Inflammatory macrophage treated with lipopolysaccharide for 1 hour (primary cell): ENCODE measurements around the gene SLC6A19.
"Not testable (repeated sequence)": the region's sequence is repeated elsewhere in the genome, so short reads cannot be mapped to it uniquely, and the experiment has no call there.

ENCODE experiments used
- DNase-seq, 2 donors: peaks; one replicate each; pipeline ENCODE4 v3.0.0-alpha.2; 2020 to 2022

Gene SLC6A19

DNA sequence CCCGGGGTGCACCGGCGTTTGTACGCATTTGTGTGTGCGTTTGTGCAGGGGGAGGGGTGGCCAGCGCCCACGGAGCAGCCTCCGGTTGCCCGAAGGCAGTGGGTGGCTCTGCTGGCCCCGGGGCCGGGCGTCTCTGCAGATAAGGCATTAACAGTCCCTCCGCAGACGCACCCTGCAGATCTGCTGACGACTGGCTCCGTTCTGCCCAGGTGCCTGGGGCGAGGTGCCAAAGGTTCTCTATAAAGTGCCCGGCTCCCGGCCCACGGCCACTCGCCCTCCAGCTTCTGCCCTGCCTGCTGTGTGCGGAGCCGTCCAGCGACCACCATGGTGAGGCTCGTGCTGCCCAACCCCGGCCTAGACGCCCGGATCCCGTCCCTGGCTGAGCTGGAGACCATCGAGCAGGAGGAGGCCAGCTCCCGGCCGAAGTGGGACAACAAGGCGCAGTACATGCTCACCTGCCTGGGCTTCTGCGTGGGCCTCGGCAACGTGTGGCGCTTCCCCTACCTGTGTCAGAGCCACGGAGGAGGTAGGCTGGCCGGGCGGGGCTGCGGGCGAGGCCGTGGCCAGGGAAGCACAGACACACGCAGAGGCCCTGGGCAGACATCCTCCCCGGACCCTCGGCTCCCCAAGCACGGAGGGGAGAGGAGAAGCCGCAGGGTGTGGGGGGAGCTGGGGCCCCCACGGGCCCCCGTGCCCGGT lies at the start of gene SLC6A19:
Gene SLC6A19, plus strand, starts transcription at position 269 of the 699 bp plus-strand sequence. Its CDS starts 56 bp downstream, at position 325.
- DNase-seq, result no peak

DNA sequence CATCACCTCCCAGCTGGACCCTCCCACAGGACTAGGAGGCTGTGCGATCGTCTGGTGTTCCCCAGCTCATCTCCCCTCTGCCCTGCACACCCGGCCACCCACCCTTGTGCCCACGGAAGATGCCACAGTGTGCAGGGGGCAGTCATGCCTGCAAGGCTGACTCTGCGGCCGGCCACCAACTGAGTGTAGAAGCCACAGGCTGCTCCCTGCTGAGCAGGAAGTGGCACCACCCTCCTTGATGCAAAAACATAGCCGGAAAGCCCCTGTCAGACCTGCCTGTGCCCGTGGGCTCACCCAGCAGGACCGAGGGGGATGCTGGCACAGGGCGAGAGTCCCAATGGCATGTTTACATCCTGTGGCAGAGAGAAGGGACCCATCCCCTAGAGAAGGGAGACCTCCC lies 49.2 kb upstream of the SLC6A19 start:
- DNase-seq, result no peak

DNA sequence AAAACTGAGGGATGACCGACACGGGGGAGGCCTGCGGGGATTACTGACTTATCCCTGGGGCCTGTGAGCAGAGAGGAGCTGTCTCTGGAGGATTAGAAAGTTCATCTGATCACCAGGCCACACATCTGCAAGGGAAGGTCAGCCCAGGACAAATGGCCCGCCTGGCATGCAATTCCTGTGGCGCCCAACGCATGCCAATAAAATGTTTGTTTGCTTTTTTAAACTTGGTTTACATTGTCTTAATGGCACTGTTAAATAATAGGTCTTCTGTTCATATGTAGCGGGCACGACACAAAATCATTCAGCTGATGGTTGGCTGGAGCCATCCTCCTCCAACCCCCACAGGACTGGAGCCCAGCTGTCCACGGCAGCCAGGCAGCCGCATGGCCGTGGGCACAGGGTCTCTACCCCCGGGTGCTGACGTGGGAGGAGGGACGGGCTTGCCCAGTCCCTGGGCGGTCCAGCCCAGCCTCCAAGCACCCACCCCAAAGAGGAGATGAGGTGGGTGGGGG lies 48.6 kb upstream of the SLC6A19 start:
- DNase-seq, result no peak

DNA sequence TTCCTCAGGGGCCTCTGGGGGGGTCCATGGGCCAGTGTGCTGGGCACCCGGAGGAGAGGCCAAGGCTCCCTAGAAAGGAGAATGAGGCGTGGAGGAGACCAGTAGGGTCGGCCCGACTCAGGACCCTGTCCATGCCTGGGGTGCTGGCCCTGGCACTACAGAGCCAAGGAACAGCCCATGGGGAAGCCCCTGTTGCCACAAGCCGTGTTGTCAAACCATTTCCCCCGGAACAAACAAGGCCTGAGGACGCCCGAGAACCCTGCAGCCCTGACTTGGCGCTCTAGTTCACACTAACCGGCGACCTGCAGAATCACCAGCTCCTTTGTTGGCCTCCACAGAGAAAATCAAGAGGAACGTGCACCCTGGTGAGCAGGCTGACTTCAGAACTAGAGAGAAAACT lies 48.0 kb upstream of the SLC6A19 start:
- no peak for DNase-seq

DNA sequence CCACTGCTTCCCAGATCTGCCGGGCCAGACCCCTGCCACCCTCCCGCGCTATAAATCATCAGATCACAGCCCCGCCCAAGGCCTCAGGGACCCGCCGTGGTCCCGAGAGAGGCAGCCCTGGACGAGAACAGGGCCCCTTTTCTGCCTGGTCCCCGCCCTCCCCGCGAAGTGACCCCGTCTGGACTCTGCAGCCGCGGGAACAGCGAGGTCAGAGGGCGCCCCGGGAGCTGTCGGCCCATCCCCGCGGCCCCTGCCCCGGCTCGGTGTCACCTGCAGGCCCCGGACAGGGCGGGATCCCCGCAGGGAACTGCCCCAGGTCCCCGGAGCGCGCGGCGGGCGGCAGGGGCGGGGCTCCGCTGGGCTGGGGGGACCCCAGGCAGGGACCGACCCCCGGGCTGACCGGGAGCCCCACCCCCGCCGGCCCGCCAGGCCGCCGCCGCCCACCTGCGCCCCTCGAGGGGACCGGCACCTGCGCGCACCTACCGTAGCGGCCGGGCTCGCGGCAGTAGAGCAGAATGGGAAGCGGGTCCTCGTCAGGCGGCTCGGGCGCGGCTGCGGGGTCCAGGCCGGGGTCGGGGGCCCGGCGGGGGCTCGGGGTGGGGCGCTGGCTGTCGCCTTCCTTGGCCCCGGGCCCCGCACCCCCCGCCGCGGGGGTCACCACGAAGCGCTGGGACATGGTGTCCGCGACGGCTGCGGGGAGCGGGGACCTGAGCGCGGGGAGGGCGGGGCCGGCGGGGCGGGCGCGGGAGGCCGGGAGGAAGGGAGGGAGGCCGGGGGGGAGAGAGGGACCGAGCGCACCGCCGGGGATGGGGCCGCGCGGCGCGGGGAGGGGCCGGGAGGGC lies 46.0 kb upstream of the SLC6A19 start:
- DNase-seq, result no peak

DNA sequence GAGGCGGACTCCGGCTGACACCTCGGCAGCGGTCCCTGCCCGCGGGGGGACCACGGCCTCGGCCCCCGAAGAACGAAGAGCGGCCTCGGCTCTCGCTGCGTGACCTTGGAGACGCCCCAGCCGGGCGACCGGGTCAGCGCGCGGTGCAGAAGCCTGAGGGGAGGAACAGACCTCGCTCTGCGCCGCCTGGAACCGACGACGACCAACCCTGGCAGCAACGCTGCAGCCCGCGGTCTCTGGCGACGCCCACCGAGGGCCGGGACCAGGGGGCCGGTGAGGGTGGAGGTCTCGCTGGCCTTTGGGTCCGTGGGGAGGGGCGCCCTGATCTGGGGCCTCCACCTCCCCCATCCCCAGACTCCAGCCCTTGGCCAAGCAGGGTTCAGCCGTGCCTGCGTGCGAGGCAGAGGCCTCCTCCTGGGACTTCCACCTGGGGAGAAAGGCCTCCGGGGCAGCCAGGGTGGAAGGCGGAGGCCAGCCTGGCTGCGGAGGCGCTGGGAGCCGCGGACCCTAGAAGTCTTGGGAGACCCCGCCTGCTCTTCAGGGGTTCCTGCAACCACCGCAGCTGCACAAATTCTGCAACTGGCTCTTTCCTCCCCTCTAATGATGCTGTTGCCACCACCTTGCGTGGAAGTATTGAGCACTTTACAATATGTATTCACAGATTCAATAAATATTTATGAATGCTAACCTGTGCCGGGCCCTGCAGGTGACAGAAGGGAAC lies 45.2 kb upstream of the SLC6A19 start:
- DNase-seq, result no peak

DNA sequence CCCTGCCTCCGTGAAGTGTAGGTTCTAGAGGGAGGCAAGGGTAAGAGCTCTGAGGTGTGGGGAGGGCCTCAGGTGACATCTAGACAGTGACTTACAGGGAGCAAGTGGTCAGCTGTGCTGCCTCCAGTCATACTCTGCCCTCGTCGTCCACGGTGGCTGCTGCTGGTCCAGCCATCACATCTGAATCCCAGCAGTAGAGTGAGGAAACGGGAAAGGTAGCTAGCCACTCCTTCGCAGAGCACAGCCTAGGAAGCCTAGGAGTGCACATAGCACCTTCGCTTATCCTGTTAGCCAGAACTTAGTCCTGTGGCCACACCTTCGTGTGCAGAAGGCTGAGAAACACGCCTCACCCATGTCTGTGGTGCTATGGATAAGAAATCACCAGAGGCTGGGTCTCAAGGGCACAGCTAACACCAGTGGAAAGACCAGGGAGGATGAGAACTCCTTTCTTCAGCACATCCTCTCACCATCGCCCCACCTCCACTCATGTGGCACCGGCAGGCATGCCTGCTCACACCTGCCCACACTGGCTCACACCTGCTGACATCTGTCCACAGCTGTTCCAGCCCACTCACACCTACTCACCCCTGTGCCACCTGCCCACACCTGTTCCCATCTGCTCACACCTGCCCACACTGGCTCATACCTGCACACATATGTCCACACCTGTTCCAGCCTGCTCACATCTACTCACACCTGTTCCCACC lies 44.5 kb upstream of the SLC6A19 start:
- no peak for DNase-seq

DNA sequence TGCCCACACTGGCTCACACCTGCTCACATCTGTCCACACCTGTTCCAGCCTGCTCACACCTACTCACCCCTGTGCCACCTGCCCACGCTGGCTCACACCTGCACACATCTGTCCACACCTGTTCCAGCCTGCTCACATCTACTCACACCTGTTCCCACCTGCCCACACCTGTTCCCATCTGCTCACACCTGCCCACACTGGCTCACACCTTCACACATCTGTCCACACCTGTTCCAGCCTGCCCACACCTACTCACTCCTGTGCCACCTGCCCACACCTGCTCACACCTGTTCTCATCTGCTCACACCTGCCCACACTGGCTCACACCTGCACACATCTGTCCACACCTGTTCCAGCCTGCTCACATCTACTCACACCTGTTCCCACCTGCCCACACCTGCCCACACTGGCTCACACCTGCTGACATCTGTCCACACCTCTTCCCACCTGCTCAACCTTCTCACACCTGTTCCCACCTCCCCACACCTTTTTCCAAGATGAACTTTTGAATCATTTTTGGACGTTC lies 43.9 kb upstream of the SLC6A19 start:
- DNase-seq, result not testable (repeated sequence)

DNA sequence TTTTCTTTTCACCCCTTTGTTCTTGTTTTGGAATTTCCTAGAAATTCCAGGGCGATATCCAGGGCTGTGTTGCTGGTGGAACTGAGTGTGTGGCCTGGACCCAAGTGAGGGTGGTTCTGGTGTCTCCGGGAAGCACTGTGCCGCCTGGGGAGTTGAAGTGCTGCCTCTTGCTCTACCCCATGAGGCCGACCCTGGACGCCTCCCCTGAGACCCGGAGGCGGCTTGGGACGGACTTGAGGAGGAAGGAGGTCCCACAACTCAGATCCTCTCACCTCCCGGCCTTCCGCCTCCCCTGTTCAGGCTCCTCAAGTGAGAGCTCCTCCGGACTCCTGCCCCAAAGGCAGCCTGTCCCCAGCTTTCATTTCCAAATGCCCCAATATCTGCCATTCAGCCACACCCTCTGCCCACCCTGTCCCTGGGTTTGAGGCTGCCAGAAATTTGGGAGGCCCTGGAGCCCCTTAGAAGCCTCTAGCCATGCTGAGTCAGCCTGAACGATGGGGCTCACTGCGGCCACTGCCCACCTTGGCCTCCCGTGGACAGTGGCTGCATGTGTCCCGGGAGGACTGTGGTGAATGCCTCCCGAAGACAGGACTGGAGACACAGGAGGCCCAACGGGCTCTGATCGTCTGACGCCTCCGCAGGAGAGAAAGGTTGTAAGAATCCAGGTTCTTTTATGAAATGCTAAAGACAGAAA lies 42.6 kb upstream of the SLC6A19 start:
- no peak for DNase-seq

DNA sequence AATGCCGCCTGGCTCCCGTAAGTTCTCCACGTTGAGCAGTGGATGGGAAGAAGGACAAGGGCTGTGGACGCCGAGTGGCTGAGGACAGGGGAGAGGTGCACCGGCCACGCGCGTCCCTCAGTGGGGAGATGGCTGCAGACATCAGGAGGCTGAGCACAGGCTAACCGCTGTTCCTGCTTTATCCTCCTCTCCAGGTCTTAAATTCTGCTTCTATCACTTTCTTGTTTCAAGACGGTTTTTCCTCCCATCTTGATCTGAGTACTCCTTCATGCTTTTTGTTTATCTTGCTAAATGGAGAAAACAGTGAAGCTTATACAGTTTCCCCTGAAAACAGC lies 42.1 kb upstream of the SLC6A19 start:
- DNase-seq, result no peak

DNA sequence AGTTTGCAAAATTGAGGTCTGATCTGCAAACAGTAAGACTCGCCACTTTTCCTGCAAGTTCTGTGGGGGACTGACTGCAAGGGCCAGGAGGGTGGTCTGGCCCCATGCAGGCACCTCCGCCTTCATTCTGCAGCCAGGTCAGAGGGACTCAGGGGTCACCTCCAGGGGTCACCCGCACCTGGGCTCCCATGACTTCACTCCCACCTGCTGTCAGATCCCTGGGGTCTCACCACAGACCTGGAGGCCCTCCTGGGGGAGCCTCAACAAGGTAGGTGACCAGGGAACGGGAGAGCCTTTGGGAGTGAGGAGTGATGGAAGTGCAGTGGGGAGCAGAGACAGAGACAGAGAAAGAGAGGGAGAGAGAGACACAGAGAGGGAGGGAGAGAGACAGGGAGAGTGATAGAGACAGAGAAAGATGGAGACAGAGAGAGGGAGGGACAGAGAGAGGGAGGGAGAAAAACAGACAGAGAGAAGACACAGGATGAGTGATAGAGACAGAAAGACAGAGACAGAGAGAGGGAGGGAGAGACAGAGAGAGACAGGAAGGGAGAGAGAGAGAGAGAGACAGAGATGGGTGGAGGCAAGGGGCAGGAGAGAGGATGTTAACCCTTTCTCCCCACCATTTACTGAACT lies 41.5 kb upstream of the SLC6A19 start:
- no peak for DNase-seq

DNA sequence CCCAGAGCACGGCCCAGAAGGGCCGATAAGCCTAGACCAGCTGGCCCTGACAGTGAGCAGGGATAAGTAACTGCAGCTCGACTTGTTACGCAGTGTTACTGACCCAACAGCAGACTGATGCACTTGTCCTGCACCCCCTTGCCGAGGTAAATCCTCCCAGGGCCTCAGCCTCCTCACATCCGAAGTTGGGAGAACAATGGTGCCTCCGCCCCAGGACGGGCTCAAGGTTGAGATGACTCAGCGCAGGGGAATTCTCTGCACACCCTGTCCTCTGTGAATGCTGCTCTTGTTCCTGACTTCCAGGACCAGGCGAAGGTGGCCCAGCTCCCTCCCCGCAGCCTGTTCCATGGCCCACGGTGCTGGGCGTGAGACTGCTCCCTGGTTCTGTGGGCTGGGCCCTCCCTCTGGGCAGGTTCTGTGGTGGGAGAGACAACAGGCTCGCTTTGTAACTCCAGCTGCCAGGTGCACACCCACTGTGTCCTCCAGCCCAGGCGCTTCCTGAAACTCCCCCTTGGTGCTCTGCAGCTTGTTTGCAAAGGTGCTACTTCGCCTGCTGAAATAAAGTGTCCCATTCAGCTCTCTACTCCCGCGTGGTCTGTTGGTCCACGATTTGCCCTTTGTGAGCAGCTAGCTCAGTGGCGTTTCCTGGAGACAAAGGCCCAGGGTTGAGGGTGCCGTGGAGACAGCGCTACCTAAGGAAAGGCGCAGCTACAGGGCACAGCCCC lies 40.1 kb upstream of the SLC6A19 start:
- DNase-seq, result no peak

DNA sequence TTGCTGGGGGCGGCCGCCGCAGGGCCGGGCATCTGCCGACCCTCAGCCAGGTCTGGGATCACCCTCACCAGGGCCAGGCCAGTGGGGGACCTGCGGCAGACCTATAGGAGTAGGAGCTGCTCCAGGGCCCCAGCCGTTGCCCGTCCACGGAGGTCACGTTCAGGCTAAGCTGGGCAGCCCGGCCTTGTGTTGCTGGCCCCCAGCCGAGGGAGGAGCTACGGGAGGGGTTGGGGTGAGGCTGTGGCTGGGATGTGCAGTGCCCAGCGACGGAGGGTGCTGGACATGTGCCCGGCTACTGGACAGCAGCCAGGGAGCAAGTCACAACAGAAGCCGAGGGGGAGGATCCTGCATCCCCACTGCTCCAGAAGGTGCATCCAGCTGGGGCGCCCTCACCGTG lies 39.6 kb upstream of the SLC6A19 start:
- no peak for DNase-seq

DNA sequence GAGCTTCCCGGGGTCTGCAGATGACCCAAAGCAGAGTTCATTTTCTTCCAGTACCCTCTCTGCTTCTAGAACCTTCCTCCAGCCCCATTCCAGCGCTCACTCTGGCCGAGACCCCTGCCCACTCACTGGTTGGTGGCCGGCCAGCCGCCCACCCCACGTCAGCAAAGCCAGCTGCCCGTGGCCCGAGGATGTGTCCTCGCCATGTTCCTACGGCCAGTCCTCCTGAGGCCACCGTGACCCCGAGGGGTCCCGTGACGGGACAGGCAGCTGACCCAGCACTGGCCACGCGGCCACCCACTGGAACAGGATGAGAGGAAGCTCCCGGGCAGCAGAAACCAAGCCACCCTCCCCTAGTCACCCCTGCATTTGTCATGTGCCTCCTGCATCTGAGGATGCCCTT lies 39.1 kb upstream of the SLC6A19 start:
- no peak for DNase-seq

DNA sequence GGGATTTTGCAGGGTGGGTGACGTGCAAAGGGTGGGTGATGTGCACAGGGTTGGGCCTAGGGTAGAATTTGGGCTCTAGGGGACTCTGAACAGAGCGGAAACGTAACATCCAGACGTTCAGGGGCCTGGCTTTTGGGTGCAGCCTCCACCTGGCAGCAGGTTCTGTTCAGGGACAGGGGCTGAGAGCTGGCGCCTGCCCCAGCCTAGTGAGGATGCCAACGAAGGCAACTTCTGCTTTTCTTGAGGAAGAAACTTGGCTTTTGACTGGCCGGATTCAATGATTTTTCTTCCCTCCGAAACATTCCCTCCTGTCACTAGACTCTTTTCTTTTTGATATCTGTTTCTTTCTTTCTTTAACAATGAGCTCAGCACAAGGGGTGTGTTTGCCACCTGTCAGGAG lies 38.6 kb upstream of the SLC6A19 start:
- DNase-seq, result no peak

DNA sequence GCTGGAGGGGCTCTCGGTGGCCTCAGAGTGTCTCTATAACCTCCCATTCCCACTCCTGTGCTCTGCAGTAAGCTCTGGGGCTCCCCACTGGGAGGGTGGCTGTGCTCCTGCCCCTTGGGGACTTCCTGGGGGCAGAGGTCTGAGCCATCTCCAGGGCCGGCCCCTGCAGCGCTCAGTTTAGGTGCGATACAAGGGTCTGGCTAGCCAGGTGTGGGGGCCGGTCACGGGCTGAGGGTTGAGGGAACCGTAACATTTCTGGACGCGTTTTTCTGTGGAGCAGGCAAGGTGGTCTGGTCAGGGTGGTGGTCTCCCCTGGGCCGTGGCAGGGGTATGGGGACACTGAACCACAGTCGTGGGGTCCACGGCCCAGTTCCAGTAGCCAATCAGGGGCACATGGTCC lies 38.0 kb upstream of the SLC6A19 start:
- DNase-seq, result no peak

DNA sequence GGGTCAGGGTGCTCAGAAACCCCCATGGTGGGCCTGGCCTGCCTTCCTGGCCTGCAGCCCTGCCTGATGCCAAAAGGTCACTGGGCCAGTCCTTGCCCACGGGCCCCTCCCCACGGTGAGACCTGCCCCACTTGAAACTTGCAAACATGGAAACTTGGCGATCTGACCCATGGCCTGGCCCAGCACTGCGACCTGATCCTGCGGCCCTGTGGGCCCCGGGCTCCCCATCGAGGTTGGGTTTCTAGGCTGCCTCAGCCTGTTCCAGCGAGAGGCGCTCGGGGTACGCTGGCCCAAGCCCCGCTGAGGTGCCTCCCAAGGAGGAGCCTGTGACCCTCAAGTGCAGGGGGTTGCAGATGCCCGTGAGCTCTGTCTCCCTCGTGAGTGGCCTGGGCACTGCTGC lies 37.5 kb upstream of the SLC6A19 start:
- no peak for DNase-seq

DNA sequence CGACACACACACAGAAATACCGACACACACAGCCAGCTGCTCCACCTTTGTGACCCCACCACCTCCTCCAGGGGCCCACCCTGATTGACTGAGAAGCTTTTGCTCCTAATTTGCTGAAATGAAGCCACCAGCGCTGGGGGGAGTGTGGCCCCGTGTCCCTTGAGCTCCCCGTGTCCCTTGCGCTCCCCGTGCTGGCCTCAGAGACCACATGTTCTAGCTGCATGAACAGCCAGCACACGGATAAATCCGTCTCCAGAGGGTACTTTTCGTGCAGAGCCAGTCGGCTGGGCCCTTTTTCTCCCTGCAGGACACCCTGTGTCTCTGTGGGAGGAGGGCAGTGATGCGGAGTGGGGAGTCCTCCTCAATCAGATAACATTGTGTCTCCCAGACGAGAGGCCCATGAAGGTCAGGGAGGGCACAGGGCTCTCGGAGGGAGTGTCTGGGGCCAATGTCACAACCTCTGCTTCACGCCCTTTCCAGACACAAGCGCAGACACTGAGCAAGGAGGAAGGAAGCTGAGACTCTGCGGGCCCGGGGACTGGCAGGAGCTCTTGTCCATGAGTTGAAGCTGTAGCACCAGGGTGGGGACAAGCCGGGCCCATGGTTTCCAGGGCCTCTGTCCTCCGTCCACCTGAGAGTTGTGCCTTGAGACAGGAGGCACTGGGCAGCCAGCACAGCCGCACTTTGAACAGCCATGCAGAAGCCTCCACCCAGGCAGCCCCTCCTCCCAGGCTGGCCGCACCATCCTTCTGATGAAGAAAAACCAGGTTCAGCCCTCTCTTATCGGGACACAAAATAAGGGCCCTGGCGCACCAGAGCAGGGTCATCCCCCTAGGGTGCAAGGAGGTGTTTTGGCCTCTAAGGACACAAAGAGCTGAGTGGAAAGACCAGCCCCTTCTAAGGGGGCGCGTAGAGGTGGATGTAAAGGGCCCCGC lies 36.4 kb upstream of the SLC6A19 start:
- no peak for DNase-seq

DNA sequence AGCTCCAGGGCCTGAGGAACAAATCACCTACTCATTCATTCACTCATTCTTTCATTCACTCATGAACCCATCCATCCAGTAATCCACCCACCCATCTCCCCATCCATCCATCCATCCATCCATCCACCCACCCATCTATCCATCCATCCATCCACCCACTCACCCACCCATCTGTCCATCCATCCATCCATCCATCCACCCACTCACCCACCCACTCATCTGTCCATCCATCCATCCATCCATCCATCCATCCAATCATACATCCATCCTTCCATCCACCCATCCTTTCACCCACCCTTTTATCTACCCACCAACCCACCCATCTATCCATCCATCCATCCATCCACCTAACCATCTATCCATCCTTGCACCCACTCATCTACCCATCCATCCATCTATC lies 35.5 kb upstream of the SLC6A19 start:
- no peak for DNase-seq

DNA sequence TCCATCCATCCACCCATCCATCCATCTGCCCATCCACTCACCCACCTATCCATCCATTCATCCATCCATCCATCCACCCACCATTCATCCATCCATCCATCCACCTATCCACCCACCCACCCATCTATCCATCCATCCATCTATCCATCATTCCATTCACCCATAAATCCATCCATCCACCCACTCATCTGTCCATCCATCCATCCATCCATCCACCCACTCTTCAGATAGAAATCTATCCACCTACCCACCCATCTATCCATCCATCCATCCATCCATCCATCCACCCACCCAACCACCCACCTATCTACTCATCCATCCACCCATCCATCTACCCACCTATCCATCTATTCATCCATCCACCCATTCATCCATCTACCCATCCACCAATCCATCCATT lies 35.0 kb upstream of the SLC6A19 start:
- DNase-seq, result no peak
